Glomerular visceral epithelial cell (primary cell): ENCODE measurements around the gene RNF212.

Experiments
- DNase-seq: peaks from one replicate; pipeline ENCODE4 v3.0.0-alpha.2; 2016; ENCODE audit errors: extremely low spot score

RNF212 gene

DNA sequence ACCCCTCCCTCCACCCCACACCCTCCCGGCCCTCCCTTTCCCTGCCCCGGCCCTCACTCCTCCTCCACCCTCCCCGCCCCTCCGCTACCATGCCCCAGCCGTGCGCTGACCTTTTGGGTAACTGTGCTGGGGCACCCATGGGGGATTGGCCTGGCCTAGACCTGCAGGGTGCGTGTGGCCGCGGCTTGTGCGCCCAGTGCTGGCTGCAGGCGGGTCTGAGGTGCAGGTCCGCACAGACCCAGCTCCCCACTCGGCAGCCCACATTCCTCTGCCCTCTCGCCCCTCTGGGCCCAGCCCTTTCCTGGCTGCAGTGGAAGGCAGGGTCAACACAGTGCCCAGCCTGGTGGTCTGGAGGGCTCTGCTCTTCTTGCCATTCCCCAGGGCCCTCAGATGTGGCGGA is 77.3 kb downstream of the RNF212 start:
- DNase-seq, result no peak

DNA sequence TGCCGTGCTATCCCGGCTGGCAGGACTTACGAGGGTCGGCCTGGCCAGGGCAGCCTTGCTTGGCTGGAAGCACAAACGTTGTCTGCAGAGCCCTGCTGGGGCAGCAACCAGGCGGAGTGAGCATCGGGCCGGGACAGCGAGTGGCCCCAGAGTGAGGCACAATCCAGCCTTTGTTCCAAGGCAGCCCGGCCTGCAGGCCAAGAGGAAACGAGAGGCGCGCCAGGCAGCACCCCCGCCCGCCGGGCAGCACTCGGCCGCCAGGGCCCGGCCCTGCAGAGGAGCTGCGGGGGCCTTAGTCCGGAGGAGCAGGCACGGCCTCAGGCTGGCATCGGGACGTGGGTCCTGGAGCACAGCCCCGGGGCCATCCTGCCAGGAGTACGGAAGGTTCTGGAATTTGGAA is 77.9 kb downstream of the RNF212 start:
- DNase-seq, result no peak

GRCh38 chr4:1033840-1034551 is 79.4 kb downstream of the RNF212 start:
- DNase-seq, result no peak

DNA sequence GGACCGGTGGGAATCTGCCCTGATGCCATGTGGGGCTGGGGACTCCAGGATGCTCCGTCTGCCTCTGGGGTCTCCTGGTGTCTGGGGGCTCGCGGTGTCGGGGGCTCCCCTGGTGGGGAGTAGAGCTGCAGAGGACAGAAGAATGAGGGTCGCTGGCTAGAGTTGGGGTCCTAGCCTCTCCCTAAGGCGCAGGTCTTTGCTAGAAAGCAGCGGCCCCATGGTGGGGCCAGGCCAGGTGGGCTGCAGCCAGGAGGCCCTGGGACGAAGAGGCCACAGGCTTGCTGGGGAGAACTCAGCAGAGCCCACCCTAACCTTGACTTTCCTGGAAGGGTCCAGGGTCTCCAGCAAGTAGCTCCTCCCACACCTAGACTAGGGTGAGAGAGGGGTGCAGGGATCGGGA is 80.5 kb downstream of the RNF212 start:
- DNase-seq, result no peak

GRCh38 chr4:1031956-1032795 is 81.2 kb downstream of the RNF212 start:
- DNase-seq, result no peak

GRCh38 chr4:1031346-1031745 is 82.0 kb downstream of the RNF212 start:
- DNase-seq, result no peak

DNA sequence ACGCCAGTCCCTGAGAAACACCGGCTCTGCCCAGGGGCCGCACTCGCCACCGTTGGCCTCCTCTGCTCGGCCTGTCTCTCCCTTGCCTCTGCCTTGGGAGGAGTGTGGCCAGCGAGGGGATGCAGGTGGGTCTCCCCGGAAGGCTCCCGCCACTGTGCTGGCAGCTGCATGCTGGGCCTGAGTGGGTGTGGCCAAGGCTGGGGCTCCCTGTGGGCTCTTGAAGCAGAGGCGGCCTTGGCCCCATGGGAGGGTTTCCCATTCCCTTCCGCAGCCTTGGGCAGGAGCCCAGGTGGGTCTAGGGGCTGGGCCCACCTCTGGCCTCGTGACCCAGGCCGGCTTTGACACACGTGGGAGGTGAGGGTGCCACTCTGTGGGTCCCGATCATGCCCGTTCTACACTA is 82.8 kb downstream of the RNF212 start:
- DNase-seq, result no peak

GRCh38 chr4:1030031-1030430 is 83.3 kb downstream of the RNF212 start:
- no peak for DNase-seq

DNA sequence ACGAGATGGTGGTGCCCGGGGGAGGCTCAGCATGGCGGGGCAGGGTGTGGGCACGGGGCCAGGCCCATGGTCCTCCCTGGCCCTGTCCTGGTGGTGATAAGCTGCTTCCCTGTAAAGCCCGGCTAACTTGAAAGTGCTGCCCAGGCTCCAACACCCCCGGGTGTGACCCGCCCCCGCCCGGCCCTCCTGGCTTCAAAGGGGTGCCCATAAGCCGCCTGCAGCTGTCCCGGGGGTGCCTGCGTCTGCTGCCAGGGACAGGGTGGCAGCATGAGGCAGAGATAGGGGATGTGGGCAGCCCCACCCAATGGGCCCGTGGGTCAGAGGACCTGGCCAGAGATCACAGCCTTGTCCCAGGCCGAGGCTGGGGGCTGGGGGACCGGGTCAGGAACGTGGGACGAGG is 83.8 kb downstream of the RNF212 start:
- DNase-seq, result no peak

GRCh38 chr4:1028574-1029220 is 84.7 kb downstream of the RNF212 start:
- DNase-seq, result no peak

- DNase-seq, result no peak
Measured at GRCh38 chr4:1027915-1028238, 85.5 kb downstream of the RNF212 start.

GRCh38 chr4:1027219-1027914 is 86.0 kb downstream of the RNF212 start:
- no peak for DNase-seq

GRCh38 chr4:1026115-1026514 is 87.2 kb downstream of the RNF212 start:
- DNase-seq, result peak; percentile 30

GRCh38 chr4:1024882-1025545 is 88.3 kb downstream of the RNF212 start:
- no peak for DNase-seq

DNA sequence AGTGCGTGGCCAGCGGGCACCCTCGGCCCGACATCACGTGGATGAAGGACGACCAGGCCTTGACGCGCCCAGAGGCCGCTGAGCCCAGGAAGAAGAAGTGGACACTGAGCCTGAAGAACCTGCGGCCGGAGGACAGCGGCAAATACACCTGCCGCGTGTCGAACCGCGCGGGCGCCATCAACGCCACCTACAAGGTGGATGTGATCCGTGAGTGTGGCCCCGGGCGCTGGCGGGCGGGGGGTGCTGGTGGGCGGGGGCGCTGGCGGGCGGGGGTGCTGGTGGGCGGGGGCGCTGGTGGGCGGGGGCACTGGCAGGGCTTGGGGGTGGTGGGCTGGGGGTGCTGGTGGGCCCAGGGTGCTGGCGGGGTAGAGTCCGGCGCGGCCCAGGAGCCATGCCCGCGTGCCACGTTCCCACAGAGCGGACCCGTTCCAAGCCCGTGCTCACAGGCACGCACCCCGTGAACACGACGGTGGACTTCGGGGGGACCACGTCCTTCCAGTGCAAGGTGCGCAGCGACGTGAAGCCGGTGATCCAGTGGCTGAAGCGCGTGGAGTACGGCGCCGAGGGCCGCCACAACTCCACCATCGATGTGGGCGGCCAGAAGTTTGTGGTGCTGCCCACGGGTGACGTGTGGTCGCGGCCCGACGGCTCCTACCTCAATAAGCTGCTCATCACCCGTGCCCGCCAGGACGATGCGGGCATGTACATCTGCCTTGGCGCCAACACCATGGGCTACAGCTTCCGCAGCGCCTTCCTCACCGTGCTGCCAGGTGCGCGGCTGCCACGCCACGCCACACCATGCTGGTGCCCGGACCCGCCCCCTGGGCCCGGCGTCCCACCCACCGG is 89.2 kb downstream of the RNF212 start:
- no peak for DNase-seq

DNA sequence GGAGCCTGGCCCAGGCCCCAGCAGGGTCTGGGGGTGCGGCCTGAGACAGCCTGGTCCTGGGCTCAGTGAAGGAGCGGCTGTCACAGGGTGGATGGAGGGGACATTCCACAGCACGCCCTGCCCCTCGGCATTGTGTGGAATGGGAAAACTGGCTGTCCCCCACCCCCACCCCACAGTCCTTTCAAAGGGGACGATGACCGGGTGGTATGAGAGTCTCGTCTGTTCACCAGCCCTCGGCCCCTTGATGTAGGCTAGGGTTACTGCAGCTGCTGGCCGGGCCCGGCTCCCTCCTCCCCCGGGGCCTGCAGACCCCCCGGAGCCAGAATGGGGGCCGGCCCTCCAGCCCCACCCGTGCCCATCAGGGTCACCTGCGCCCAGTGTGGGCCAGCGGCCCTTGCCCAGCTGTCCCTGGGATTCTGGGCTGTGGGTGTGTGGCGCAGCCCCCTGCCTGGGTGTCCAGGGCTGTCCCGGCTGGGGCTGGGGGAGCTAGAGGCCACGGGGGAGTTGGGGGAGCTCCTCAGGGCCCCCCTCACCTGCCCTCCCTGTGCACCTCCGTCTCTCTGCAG is 90.2 kb downstream of the RNF212 start:
- no peak for DNase-seq

GRCh38 chr4:1022739-1023066 is 90.7 kb downstream of the RNF212 start:
- no peak for DNase-seq

DNA sequence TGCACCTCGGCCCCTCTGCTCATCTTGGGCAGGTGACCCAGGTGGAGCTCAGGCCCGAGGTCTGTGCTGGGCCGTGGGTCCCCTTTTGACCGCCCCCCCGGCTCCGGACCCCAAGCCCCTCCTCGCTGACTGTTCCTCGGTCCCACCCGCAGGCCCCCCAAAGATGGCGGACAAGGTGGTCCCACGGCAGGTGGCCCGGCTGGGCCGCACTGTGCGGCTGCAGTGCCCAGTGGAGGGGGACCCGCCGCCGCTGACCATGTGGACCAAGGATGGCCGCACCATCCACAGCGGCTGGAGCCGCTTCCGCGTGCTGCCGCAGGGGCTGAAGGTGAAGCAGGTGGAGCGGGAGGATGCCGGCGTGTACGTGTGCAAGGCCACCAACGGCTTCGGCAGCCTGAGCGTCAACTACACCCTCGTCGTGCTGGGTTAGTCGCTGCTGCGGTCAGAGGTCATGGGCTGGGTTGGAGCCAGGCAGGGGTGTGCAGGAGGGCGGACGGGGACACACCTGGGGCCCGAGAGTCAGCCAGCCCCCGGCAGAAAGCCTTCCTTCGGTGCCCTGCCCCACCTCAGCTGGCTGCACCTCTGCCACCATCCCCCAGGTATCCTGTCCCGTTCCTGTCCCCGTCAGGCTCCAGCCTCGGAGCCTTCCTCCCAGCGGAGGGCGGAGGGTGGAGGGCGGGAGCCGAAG is 91.2 kb downstream of the RNF212 start:
- no peak for DNase-seq
